GM21717 (cell line): ENCODE measurements around the gene CLMP.
"Not testable (repeated sequence)": the region's sequence is repeated elsewhere in the genome, so short reads cannot be mapped to it uniquely, and the experiment has no call there.

ENCODE experiments used
- ATAC-seq: cut with Tn5 transposase; IDR thresholded peaks from one replicate; pipeline ENCODE4 v1.9.1; 2021; ENCODE audit warnings: mild to moderate bottlenecking, moderate library complexity; ENCODE audit not compliant: unreplicated experiment

CLMP gene

GRCh38 chr11:123219066-123219690 lies 24.1 kb upstream of the CLMP start:
- no peak for ATAC-seq

GRCh38 chr11:123218451-123218850 lies 23.4 kb upstream of the CLMP start:
- ATAC-seq = no peak

- no peak for ATAC-seq
Observed at GRCh38 chr11:123217897-123218296, 22.8 kb upstream of the CLMP start.

GRCh38 chr11:123216249-123216648 lies 21.2 kb upstream of the CLMP start:
- no peak for ATAC-seq

- ATAC-seq = no peak
Observed at GRCh38 chr11:123214940-123215339, 19.9 kb upstream of the CLMP start.

- ATAC-seq = no peak
Observed at GRCh38 chr11:123214396-123214795, 19.3 kb upstream of the CLMP start.

GRCh38 chr11:123213307-123213771 lies 18.3 kb upstream of the CLMP start:
- ATAC-seq = no peak

- ATAC-seq = no peak
Observed at GRCh38 chr11:123212406-123212805, 17.4 kb upstream of the CLMP start.

GRCh38 chr11:123211981-123212380 lies 16.9 kb upstream of the CLMP start:
- no peak for ATAC-seq

- ATAC-seq = no peak
Observed at GRCh38 chr11:123211149-123211852, 16.3 kb upstream of the CLMP start.

- ATAC-seq = peak; percentile 59
Observed at GRCh38 chr11:123209591-123209990, 14.5 kb upstream of the CLMP start.

- no peak for ATAC-seq
Observed at GRCh38 chr11:123206791-123207434, 11.9 kb upstream of the CLMP start.

- ATAC-seq = not testable (repeated sequence)
Observed at GRCh38 chr11:123206055-123206454, 11.0 kb upstream of the CLMP start.

- no peak for ATAC-seq
Observed at GRCh38 chr11:123203934-123204333, 8.9 kb upstream of the CLMP start.

- ATAC-seq = no peak
Observed at GRCh38 chr11:123203471-123203870, 8.4 kb upstream of the CLMP start.

- ATAC-seq = no peak
Observed at GRCh38 chr11:123202155-123203151, 7.4 kb upstream of the CLMP start.

- no peak for ATAC-seq
Observed at GRCh38 chr11:123200264-123200663, 5.2 kb upstream of the CLMP start.

GRCh38 chr11:123197711-123198110 lies 2.7 kb upstream of the CLMP start:
- no peak for ATAC-seq

GRCh38 chr11:123196060-123196714 lies 1.1 kb upstream of the CLMP start:
- ATAC-seq = no peak
